ENCODE measurements around the gene REXO1.

- TF ChIP-seq CTCF (IDR thresholded peaks at IDR 0.05; ENCODE audit: low read length) (peak; percentile 11; the same call in 1 of the 2 replicates), EZH2 (optimal IDR thresholded peaks at IDR 0.05; ENCODE audit: low read depth, low read length) (no peak)
Observed at GRCh38 chr19:1791879-1792278, 56.4 kb downstream of the REXO1 start.

Measured in MM.1S (cell line).